ENCODE measurements around the gene RGS13. TPM values are rescaled to one million over a fixed set of nuclear protein-coding genes. Genes with fewer than 3 reads are reported as not detected.

The RGS13 gene
- polyA plus RNA-seq, 1 donor from 2014 or later = 0.33 TPM

DNA sequence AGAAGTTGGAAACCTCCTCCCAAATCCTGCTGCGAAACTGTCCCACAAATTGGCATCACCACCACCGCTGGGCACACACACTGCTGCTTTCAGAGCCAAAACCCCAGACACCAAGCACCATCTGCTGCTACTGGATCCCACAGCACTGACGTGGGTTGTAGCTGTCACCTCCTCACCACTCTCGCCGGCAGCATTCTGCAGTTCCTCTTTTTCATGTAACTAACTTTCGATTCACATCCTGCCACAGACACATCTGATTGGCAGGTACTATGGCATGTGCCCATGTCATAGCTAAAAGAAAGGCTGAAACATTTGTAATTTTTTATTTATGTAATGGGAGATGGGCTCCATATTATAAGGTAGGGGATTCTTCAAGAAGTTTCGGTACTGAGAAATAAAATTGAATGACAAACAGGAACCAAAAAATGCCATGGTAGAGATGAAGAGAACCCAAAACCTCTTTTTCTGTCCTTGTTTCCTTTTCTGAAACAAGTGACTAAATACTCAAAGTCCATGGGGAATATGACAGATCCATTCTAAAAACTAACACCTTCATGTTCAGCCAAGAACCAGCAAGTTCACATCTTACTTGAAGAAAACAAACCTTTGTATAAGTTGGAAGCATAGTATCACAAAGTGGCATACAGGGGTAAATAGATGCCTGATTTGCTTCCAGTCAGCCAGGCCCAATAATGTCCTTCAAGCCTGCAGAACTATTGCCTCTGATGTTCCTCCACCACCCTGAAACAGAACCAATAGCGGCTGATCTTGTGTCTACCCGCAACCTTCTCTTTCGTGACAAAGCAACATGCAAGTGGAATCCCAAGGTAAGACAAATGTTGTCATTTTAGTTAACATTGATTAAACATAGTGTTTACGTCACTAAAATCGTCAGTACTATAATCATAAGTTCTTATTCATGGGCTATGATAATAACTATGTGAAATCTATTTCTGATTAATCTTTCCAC lies 26.6 kb upstream of the RGS13 start:
- H3K27me3 Mint-ChIP-seq = peaks cover 2% of the 10 kb centered on the region
- no peaks in the 10 kb centered on the region for H3K36me3 Mint-ChIP-seq
- no peaks in the 10 kb centered on the region for H3K9me3 Mint-ChIP-seq
- H3K27ac Mint-ChIP-seq = peak overlapping the region; percentile 47 to 97 (median 97)
- peaks cover 16 to 19% (median 19%) of the 10 kb centered on the region in 3 donors for H3K4me1 Mint-ChIP-seq
- H3K4me3 Mint-ChIP-seq = peak overlapping the region in 1 of 4 donors; percentile 6

- H3K4me1 Mint-ChIP-seq = peaks cover 10 to 16% (median 15%) of the 10 kb centered on the region in 3 donors
- no peaks in the 10 kb centered on the region for H3K9me3 Mint-ChIP-seq
- no peak overlapping the region for H3K4me3 Mint-ChIP-seq
- H3K36me3 Mint-ChIP-seq = no peaks in the 10 kb centered on the region
- H3K27ac Mint-ChIP-seq = peak overlapping the region in 2 of 3 donors; percentile 47 to 97
- H3K27me3 Mint-ChIP-seq = peaks cover 4% of the 10 kb centered on the region
These were observed 25.6 kb upstream of the RGS13 start for GRCh38 chr1:192610112-192610889.

GRCh38 chr1:192615055-192615454 lies 20.9 kb upstream of the RGS13 start:
- H3K27ac Mint-ChIP-seq = peak overlapping the region in 1 of 3 donors; percentile 84
- H3K9me3 Mint-ChIP-seq = no peaks in the 10 kb centered on the region
- no peaks in the 10 kb centered on the region for H3K4me1 Mint-ChIP-seq
- no peak overlapping the region for H3K4me3 Mint-ChIP-seq
- peaks cover 6% of the 10 kb centered on the region for H3K27me3 Mint-ChIP-seq
- H3K36me3 Mint-ChIP-seq = no peaks in the 10 kb centered on the region

DNA sequence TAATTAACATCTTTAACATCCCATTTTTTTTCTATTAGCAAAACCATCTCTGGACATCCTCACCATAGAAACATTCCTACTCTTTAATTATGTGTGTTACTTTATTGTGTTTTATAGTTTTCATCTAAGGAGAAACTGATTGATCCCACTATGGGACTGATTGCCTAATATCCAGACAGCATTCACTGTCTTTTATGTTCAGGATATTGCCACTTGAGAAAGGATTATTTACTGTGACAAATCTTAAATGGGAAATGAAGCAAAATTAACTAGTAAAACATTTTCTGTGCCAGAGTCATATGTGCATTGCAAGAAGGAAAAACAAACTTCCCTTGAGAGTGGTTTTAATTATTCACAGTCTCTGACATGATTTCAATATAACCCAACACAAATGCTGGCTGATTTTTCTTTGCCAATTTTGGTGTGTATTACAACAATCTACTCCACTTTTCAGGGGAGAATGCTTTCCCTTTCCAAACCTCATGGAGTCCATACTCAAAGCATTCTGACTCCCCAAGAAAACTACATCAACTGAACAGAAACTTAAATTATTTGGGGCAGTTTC lies 15.8 kb upstream of the RGS13 start:
- H3K4me3 Mint-ChIP-seq = no peak overlapping the region
- H3K27ac Mint-ChIP-seq = no peak overlapping the region
- peaks cover 3 to 5% (median 3%) of the 10 kb centered on the region in 3 donors for H3K9me3 Mint-ChIP-seq
- H3K27me3 Mint-ChIP-seq = peaks cover 46% of the 10 kb centered on the region
- peaks cover 2% of the 10 kb centered on the region for H3K36me3 Mint-ChIP-seq
- peaks cover 0 to 2% (median 0%) of the 10 kb centered on the region in 3 donors for H3K4me1 Mint-ChIP-seq

DNA sequence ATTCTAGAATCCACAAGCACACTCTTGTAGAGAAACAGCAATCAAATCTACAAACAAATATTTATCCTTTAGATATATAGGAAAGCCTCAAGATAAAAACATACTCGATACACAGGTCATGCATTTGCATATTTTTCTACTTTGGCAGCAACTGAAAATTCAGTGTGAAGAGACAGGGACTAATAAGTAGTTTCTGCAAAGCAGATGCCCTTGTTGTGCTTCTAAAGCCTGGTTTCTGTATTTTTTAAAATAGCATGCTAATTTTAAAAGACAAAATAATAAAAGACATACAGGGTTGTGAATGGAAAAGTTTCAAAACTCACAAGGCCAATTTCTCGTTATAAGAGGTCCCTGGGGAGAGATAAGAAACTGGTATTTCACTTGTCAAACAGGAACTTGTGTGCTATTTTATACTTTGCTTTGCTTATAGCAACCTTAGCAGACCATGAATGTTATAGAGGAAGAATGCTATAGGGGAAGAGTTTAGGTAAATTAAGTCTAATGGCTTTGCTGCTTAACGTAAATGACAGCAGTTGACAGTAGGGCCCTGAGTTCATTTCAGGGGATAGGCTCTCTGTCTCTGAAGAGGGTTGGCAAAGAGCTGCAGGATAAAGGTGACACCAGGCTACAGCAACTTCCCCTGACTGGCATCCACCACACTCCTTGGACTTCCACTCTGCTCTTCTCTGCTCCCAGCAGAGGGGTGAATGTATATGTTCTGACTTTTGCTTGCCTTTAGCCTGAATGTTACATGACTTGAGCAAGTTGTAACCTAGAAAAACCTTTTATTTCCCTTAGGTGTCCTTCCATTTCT lies 9.4 kb upstream of the RGS13 start:
- no peaks in the 10 kb centered on the region for H3K36me3 Mint-ChIP-seq
- peak overlapping the region in 2 of 4 donors; percentile 40 to 61 for H3K4me3 Mint-ChIP-seq
- H3K9me3 Mint-ChIP-seq = peaks cover 3% of the 10 kb centered on the region in 3 donors
- peak overlapping the region in 1 of 3 donors; percentile 14 for H3K27ac Mint-ChIP-seq
- H3K27me3 Mint-ChIP-seq = peaks cover 67% of the 10 kb centered on the region
- peaks cover 6 to 10% (median 10%) of the 10 kb centered on the region in 3 donors for H3K4me1 Mint-ChIP-seq

- Mint-ChIP-seq H3K9me3 (peaks cover 0 to 3% (median 0%) of the 10 kb centered on the region in 3 donors), H3K4me1 (peaks cover 6 to 10% (median 8%) of the 10 kb centered on the region in 3 donors), H3K27me3 (peaks cover 61% of the 10 kb centered on the region), H3K36me3 (no peaks in the 10 kb centered on the region), H3K4me3 (no peak overlapping the region), H3K27ac (no peak overlapping the region)
These were observed 8.0 kb upstream of the RGS13 start for GRCh38 chr1:192627901-192628300.

DNA sequence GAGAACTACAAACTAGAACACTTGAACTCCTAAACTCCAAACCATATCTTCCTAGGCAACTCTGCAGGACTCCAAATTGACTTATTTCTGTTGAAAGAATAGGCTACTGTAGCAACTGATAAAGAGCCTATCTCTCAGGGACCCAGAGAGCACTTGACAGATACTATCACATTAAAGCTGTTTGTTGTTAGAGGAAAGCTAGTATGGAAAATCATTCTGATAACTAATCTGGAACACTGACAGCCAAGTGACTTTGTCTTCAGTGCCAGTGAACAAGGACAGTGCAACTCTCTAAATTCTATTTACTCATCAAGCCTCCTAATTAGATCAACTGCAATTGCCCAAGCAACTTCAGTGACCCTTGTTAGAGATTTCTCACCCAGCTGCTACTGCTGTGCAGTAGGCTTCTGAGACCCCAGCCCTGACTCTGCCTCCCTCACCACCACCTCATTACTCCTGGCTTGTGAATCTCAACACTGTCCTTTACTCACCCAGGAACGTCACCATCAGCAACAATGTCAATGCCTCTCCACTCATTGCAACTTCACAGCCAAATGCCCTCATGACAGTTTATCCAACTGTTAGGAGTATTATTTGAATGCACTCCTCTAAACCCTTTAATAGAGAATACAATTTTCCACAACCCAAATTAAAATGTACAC lies 7.4 kb upstream of the RGS13 start:
- no peak overlapping the region for H3K27ac Mint-ChIP-seq
- peaks cover 6 to 10% (median 8%) of the 10 kb centered on the region in 3 donors for H3K4me1 Mint-ChIP-seq
- H3K36me3 Mint-ChIP-seq = no peaks in the 10 kb centered on the region
- no peak overlapping the region for H3K4me3 Mint-ChIP-seq
- peaks cover 61% of the 10 kb centered on the region for H3K27me3 Mint-ChIP-seq
- H3K9me3 Mint-ChIP-seq = peaks cover 0 to 3% (median 0%) of the 10 kb centered on the region in 3 donors

- Mint-ChIP-seq H3K27ac (no peak overlapping the region), H3K27me3 (peaks cover 55% of the 10 kb centered on the region), H3K36me3 (no peaks in the 10 kb centered on the region), H3K9me3 (no peaks in the 10 kb centered on the region), H3K4me1 (peaks cover 6 to 10% (median 8%) of the 10 kb centered on the region in 3 donors), H3K4me3 (no peak overlapping the region)
These were observed 6.3 kb upstream of the RGS13 start for GRCh38 chr1:192629612-192630011.

DNA sequence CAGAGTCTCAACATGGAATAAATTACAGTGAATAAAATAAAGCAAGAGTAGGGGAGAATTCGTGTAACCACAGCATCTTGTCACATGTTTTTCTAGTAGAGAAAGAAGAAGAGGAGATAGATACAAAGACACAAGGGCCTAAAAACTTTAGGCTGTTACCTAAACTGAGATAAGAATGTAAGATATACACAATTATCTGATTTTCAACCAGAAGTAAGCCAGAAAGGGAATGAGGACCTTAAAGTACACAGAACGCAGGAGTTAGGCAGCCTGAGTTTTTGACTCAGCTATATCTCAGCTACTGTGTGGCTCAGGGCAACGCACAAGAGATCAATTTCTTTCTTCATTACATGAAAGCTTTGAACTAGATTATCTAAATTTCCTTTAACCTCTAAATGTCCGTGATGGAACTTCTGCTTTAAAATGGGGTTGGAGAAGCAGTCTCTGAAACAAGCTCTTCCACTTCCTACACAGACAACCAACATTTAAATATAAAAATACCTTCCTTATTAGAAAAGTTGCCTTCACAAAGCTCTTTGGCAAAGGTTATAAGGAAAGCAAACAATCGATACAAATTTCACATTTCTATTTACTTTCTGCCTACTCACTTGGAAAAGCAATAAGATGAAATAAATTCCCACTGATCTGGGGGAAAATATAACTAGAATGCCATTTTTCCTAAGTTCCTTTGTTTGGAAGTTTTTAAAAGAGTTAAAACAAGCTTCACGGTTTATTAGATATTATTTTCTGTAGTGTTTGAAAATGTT lies 5.2 kb upstream of the RGS13 start:
- peaks cover 6 to 10% (median 8%) of the 10 kb centered on the region in 3 donors for H3K4me1 Mint-ChIP-seq
- no peaks in the 10 kb centered on the region for H3K9me3 Mint-ChIP-seq
- no peak overlapping the region for H3K27ac Mint-ChIP-seq
- H3K4me3 Mint-ChIP-seq = no peak overlapping the region
- H3K36me3 Mint-ChIP-seq = no peaks in the 10 kb centered on the region
- peaks cover 52% of the 10 kb centered on the region for H3K27me3 Mint-ChIP-seq

GRCh38 chr1:192631749-192632148 lies 4.2 kb upstream of the RGS13 start:
- H3K4me3 Mint-ChIP-seq = no peak overlapping the region
- no peak overlapping the region for H3K27ac Mint-ChIP-seq
- H3K27me3 Mint-ChIP-seq = peaks cover 46% of the 10 kb centered on the region
- peaks cover 2 to 7% (median 3%) of the 10 kb centered on the region in 3 donors for H3K4me1 Mint-ChIP-seq
- H3K36me3 Mint-ChIP-seq = no peaks in the 10 kb centered on the region
- no peaks in the 10 kb centered on the region for H3K9me3 Mint-ChIP-seq

DNA sequence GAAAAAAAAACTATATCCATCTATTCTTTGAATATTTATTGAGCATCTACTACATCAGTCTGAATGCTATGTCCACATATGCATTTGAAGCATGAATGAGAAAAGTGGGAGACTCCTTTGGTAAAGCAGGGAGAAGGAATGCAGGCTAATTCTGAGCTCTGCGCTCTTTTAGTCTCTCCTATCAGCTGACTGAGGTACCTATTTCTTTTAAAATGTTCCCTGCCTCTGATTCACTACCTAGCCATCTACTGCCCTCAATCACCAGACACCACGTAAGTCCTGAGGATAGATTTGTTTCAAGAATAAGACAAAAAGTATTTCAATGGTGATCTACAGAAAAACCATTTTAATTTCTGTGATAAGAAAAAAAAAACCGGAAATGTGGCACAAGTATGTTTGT lies 3.8 kb upstream of the RGS13 start:
- H3K27ac Mint-ChIP-seq = no peak overlapping the region
- no peaks in the 10 kb centered on the region for H3K36me3 Mint-ChIP-seq
- H3K4me3 Mint-ChIP-seq = no peak overlapping the region
- H3K4me1 Mint-ChIP-seq = peaks cover 0 to 3% (median 0%) of the 10 kb centered on the region in 3 donors
- no peaks in the 10 kb centered on the region for H3K9me3 Mint-ChIP-seq
- H3K27me3 Mint-ChIP-seq = peaks cover 46% of the 10 kb centered on the region

GRCh38 chr1:192632641-192633532 lies 3.1 kb upstream of the RGS13 start:
- no peak overlapping the region for H3K4me3 Mint-ChIP-seq
- H3K4me1 Mint-ChIP-seq = peaks cover 0 to 3% (median 0%) of the 10 kb centered on the region in 3 donors
- H3K27ac Mint-ChIP-seq = no peak overlapping the region
- H3K9me3 Mint-ChIP-seq = no peaks in the 10 kb centered on the region
- H3K27me3 Mint-ChIP-seq = peaks cover 42% of the 10 kb centered on the region
- H3K36me3 Mint-ChIP-seq = no peaks in the 10 kb centered on the region

All from IgD-negative memory B cell (primary cell).